GM21390 (cell line): ENCODE measurements around the gene RAB6B.

ENCODE experiments used
- ATAC-seq: cut with Tn5 transposase; IDR thresholded peaks from one replicate; pipeline ENCODE4 v1.9.1; 2021; ENCODE audit not compliant: unreplicated experiment

The RAB6B gene

DNA sequence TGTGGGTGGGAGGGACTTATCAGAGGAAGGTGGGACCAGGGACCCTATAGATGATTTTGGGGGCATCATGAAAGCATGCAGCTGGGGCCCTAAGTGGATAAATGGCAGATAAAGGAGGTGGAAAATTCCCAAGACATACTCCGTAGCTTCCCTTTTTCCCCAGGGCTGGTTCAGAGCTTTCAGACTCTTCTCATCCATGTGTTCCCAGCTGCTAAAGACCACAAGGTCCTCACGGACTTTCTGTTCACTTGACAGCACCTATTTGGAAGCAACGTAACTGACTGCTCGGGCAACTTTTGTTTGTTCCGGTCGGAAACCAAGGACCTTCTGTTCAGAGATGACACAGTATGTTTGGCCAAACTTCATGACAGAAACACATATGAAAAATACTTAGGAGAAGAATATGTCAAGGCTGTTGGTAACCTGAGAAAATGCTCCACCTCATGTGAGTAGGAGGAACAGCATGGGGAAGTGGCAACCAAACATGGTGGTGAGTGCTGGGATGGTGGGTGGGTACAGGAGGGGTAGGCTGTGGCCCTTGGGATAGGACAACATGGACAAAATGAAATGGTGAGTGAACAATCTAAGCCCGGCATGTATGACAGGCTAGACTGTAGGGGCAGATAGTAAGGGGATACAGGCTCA, 118.8 kb downstream of the RAB6B start:
- ATAC-seq, result no peak

DNA sequence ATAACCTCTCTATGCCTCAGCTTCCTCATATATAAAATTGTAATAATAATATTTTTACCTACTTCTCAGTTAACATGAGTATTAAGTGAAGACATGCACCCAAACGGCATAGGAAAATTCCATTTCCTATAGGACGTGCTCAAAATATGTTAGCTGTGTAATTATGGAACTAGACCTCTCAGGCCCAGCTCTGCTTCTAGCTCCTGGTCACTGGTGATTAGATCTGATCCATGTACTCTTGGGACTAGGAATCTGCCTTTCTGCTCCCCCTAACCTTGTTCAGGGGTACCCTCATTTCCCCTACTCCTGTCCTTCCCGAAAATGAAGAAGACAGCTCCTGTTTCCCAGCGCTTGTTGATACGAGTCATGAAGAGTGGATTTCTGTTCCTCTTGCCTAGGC, 119.8 kb downstream of the RAB6B start:
- ATAC-seq, result no peak

DNA sequence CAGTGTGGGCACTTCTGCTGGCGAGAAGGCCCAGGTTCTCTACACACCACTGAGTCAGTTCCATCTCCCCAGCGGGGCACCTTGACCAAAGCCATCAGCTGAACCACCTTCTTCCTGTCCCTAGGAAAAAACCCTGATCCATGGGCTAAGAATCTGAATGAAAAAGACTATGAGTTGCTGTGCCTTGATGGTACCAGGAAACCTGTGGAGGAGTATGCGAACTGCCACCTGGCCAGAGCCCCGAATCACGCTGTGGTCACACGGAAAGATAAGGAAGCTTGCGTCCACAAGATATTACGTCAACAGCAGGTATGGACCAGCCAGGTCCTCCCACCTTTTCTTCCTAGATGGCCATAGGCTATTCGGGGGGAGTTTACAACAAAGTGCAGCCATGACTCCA, 120.4 kb downstream of the RAB6B start:
- ATAC-seq, result no peak
